HG02759 (cell line): ENCODE measurements around the gene TGIF1.
"Not testable (repeated sequence)": the region's sequence is repeated elsewhere in the genome, so short reads cannot be mapped to it uniquely, and the experiment has no call there.

Source experiments
- ATAC-seq: cut with Tn5 transposase; IDR thresholded peaks from one replicate; pipeline ENCODE4 v1.9.1; 2021; ENCODE audit warnings: mild to moderate bottlenecking, moderate library complexity; ENCODE audit not compliant: unreplicated experiment

TGIF1 gene

DNA sequence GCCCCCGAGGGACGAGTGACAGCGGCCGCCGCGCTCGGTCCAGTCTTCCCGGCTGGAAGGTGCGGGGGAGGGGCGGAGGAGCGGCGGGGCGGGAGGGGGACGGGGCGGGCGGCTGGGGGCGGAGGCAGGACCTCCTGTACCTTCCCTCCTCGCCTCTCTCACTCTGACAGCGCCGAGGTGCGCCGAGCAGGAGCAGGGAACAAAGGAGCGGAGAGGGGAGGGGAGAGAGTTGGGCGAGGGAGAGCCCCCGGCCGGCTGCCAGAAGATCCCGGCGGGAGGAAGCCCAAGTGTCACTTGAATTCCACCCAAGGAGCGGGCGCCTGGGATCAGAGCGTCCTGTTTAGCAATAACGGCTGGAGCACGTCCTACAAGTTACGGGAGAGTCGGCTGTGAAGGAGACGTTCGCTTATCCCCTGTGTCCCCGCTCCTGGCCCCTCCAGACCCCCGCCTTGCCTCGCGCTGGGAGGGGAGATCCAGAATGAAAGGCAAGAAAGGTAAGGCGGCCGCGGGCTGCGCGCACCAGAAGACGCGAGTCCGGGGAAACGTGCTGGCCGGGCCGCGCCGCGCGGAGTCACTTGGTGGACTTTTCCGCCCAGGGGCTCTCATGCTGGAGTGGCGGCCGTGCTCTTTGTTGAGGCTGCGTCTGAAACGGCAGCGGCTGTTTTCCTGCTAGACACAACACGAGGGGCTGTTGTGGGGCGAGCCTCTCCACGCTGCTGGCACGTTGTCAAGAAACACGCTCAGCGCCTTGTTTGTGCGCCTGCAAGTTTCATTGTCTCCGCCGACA, at the start of gene TGIF1:
Gene TGIF1 (plus strand): TSS at position 161 of the 787 bp plus-strand sequence. CDS start 318 bp downstream, at position 479.
- ATAC-seq = no peak

DNA sequence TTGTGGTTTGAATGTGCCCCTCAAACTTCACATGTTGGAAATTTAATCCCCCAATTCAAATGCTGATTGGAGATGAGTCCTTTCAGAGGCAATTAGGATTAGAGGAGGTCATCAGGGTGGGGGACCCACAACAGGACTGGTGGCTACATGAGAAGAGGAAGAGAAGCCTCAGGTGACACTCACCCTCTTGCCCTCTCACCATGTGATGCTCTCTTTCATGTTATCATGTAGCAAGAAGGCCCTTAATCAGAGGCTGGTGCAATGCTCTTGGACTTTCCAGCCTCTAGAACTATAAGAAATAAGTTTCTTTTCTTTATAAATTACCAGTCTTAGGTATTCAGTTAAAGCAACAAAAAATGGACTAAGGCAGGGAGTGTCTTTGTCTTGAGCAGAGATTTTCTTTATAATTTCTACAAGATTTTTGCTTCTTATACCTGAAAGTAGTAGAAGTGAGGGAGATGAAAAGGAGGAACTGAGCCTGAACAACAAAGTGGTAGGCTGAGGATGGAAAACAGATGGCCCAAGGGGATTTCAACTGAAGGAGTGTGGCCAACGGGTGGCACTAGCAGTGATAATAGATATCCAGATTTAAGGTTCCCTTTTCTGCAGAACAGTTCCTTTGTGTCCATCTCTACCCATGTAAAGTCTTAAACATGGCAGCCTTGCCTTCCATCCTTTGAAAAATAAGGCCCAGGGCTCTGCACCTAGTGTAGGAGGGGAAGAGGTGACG, 49.2 kb upstream of the TGIF1 start:
- no peak for ATAC-seq

DNA sequence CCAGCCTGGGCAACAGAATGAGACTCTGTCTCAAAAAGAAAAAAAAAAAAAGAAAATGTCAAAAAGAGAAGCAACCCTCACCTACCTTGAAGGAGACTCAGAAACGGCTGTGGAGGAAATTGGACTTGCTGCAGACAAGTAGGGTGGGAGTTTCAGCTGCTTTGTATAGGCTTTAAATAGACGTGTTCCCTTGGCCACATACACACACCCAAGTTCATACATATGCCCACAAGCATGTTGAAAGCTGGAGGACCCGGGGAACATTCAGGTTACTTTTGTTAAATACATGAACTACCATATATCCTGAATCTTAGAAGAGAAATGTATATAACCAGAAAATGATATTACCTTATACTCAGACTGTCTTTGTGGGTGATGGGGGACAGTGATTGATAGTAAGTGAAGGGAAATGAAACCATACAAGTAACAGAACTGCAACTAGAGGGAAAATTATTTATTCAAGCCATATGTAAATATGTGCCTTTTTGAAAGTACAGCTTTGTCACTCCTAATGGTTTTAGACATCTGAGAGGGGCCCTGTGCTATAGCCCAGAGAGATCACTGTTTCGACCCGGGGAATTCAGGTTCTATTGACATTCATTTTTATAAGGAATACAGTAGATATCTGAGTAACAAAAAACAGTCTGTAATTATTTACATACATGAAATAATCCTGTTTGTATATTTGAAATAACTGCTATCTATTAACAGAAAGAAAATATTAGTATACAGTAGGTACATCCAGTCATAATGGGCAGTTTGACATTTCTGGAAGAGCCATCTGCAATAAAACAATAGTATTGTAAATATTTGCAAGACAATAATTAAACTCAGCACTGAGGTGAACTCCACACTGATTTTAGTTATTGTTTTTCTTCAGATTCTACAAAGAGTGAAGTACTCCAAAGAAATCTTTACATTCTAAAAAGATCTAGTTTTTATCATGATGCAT, 48.0 kb upstream of the TGIF1 start:
- peak; percentile 80 for ATAC-seq

DNA sequence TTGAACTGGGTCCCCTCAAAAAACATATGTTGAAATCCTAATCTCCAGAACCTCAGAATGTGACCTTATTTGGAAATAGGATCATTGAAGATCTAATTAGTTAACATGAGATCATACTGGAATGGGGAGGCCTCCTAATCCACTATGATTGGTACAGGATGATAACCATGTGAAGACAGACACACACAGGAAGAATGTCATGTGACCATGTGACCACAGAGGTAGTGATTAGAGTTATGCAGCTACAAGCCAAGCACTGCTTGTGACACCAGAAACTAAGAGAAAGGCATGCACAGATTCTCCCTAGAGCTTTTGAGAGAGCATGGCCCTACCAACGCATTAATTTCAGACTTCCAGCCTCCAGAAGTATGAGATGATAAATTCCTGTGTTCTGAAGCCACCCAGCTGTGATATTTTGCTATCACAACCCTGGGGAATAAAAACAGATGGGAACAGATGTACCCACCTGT, 47.0 kb upstream of the TGIF1 start:
- ATAC-seq = no peak

DNA sequence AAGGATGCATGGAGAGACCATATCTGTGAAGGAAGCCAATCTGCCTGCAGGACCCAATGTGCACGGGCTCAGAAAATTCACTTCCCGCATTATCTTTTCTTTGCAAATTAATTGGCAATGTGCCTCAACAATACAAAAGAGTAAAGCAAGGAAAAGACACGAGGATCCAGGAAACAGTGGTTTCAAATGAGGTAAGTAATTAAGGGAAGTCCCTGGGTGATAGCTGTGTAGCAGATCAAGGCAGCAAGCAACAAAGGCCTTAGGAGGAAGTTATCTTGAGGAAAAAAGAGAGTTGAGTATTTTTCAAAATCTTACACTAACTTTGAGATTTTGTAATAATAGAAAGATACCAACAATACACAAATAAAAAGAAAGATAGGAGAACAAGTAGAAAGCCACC, 44.3 kb upstream of the TGIF1 start:
- no peak for ATAC-seq

DNA sequence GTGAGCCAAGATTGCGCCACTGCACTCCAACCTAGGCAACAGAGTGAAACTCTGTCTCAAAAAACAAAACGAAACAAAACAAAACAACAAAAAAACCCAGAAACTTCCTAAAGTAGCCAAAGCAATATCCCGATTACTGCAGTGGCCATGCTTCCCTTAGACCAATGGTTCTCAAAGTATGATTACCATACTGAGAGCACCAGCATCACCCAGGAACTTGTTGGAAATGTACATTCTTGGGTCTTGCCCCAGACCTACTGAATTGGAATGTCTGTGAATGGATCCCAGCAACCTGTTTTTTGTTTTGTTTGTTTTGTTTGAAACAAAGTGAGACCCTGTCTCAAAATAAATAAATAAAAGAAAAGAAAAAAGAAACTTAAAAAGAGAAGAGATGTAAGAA, 41.9 kb upstream of the TGIF1 start:
- no peak for ATAC-seq

DNA sequence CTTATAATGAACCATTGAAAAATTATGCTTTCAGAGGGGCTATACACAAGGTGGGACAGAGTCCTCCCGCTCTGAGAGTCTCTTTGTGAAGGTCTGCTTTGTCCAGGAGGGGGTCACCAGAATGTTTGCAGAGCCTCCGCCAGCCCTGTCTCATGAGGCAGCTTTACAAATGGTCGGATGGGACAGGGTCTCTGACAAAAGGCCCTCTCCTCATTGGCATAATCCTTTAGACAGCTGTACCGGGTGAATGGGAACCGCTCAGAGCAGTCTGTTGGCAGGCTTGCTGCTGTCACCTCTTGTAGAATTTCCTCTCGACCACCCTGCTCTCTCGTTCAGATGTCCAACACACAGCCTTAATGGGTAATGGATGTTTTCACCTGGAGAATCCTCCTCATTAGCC, 40.2 kb upstream of the TGIF1 start:
- ATAC-seq = no peak

DNA sequence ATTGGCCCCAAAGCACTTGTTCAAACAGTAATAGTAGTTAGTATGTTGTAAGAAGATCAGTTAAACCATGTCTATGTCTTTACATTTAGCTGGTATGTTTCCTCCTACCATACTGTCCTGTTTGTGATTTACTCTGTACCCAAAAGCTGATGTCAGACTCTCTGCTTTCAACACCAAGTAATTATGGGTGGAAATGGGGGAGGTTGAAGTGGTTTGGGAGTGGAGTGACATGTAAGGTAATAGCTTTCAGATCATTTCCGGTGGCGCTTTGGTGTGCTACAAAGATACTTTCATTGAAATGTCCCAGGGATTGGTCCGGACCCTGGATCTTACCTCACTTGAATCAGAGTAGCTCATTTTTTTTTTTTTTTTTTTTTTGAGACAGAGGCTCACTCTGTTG, 39.7 kb upstream of the TGIF1 start:
- no peak for ATAC-seq

DNA sequence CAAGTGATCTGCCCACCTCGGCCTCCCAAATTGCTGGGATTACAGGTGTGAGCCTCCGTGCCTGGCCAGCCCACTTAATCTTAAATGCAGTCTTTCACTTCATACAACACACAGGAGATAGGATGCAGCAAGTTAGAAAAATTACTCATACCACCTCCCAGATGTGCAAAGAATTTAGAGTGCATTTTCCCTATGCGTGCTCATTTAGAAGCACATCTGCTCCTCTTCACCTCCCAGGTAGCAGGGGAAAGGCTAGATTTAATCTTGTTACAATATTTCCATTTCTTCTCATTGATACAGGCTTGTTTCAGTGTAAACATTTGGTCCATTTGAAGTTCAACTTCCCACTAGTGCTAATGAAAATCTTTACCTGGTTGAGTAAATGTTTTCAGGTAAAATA, 39.1 kb upstream of the TGIF1 start:
- not testable (repeated sequence) for ATAC-seq

DNA sequence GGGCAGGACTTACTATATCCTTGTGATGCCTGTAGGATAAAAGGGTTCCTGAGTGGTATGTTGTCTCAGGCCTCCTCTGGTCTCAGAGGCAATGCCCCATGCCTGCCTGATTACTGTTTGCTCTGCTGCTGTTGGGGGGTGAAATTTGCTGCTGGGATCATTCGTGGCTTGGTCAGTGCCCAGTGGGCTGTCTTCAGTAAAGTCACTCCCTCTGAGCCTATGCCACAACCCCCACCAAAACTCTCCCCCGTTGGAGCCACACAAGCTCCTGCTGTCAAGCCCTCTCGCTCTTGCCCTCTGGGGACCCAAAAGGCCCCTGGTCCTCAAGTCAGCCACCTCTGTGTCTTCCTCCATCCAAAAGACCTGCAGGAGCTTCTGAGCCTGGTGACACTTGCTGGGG, 38.6 kb upstream of the TGIF1 start:
- ATAC-seq = no peak

DNA sequence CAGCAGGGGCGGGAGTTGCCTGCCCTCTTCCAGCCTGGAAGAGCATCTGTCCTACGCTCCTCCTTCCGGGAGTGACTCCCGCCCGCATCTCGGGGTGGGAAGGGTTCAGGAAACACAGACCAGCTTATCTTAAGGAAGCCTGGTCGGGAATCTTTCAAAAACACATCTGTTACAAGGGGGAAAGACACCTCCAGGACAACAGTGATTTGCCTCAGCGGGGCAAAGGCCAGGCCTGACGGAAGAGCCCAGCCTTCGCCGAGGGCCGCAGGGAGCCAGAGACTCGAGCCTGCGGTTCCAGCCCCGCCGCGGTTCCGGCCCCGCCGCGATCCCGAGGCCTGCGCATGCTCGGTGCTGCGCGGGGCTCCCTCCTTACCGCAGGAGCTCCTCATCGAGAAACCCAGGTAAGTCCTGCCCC, 38.1 kb upstream of the TGIF1 start:
- no peak for ATAC-seq

DNA sequence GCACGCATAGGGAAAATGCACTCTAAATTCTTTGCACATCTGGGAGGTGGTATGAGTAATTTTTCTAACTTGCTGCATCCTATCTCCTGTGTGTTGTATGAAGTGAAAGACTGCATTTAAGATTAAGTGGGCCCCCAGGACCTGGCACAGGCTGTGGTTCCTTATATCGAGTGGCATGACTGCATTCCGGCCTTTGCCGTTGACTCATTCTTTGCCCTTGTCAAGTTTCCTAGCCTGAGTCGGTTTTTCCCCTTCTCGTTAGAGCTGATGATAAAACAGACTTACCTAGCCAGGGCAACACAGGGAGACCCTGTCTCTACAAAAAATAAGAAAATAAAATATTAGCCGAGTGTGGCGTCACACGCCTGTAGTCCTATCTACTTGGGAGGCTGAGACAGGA, 37.4 kb upstream of the TGIF1 start:
- ATAC-seq = peak; percentile 44

DNA sequence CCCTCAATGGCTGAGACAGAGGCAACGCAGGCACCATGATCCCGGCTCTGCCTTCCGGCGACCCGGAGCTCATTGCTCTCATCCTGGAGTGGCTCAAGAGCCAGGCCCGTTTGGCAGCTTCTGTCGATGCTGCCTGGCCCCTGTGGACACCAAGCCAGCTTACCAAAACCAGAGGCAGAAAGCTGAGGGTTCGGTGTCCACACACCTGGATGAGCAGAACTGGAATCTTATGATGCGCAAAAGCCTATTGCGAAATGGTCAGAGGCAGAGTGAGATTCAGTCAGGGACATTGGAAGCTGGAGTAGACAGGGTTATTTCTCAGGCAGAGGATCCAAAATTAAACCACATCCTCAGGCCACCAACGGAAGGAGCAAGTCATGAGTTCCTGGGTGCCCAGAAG, 34.9 kb upstream of the TGIF1 start:
- ATAC-seq = no peak

DNA sequence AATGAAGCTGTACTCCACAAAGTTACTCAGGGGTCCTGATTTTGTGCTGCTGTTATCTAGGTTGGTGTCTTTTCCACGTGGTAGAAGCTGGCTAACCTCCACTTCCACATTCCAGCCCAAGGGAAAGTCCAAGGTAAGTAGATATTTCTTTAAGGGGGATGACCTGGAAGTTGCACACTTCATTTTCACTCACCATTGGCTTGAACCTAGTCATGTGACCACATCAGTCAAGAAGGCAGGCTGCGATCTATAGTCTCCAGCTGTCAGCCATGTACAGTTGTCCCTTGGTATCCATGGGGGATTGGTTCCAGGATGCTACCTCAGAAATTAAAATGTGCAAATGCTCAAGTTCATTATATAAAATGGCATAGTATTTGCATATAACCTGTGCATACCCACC, 31.9 kb upstream of the TGIF1 start:
- ATAC-seq = no peak

DNA sequence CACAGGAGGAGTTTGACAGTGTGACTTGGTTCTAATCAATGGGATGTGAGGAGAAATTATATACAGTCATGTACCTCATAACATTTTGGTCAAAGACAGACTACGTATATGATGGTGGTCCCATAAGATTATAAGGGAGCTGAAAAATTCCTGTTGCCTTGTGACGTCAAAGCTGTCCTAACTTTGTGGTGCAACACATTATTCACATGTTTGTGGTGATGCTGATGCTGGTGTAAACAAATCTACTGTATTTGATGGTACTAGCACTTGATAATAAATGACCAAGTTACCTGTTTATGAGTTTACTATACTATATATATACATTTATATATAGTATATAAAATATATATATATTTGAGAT, 29.1 kb upstream of the TGIF1 start:
- no peak for ATAC-seq

DNA sequence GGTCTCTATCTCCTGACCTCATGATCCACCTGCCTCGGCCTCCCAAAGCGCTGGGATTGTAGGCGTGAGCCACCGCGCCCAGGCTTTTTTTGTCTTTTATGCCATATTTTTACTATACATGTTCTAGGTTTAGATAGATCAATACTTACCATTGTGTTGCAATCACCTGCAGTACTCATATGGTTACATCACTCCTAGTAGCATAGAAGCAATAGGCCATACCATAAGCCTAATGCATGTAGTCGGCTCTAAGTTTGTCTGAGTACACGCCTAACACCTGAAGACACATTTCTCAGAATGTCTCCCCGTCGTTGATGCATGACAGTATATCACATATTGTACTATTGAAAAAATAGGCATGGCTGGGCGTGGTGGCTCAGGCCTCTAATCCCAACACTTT, 27.1 kb upstream of the TGIF1 start:
- ATAC-seq = no peak

DNA sequence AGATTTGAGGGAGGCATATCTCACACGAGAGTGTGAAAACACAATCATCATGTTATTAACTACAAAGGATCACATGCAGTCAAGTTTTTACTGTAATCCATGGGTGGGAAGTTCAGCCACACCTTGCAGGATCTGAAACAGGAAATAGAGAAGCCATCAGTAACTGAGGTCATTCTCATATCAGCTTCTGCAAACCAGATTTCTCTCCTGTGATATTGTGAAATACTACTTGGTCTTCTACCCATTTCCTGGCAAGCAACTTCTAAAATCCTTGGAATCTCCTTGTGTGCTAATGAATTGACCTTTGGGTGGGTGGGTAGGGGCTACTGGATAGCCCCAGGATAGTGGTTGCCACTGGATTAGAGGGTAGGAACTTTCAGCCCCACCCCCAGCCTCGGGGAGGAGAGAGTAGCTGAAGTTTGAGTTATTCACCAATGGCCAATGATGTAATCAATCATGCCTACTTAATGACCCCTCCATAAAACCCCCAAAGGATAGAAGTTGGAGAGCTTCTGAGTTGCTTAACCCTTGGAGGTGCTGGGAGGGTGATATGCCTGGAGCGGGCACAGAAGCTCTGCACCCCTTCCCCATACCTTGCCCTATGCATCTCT, 25.6 kb upstream of the TGIF1 start:
- no peak for ATAC-seq

DNA sequence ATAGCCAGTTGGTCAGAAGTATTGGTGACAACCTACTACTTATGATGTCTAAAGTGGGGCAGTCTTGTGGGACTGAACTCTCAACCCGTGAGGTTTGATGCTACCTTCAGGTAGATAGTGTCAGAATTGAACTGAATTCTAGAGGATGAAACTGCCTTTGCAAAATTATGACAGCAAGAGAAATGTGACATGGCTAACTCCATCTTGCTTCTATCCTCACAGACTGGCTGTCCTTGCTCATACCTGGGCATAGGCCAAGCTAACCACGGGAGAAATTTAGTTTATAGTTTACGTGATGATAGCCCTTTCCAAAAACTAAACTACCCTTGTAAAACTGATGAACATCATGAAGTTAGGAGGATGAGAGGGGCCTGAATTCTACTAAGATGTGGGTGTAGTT, 24.9 kb upstream of the TGIF1 start:
- ATAC-seq = no peak

DNA sequence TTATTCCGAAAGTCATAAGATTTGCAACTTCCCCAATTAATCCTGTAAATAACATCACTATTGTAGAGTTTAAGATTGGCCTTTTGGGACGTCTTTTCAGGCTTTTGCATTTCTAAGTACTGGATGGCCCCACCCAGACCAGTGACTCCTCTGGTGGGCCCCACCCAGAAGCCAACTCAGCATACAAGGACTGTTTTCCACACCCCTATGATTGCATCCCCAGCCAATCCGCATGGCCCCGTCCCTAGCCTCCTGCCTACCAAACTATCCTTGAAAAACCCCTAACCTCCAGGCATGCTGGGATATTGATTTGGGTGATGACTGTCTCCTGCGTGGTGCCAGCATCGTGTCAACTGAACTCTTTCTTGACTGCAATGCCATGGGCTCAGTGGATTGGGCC, 24.5 kb upstream of the TGIF1 start:
- ATAC-seq = no peak

DNA sequence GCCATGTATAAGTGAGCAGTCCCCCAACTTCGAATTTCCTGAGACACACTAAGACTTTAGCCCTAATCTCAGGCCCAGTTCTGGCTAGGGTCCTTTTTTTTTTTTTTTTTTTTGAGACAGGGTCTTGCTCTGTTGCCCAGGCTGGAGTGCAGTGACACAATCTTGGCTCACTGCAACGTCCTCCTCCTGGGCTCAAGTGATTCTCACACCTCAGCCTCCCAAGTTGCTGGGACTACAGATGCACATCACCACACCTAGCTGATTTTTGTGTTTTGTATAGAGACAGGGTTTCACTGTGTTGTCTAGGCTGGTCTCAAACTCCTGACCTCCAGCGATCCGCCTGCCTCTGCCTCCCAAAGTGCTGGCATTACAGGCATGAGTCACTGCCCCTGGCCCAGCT, 23.9 kb upstream of the TGIF1 start:
- no peak for ATAC-seq

DNA sequence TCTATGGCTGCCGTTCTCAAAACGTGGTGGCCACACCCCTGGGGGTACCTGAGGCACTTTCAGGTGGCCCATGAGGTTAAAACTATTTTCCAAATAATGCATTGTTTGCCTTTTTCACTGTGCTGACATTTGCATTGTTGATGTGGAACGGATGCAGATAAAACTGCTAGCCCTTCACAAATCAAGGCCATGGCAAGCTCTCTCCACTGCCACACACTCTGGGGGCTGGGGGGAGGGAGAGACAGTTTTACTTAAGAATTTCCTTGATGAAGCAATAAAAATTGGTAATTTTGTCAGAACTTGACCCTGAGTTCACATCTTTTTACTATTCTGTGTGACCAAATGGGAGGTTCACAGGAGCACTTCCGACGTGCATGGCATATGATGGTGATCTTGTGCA, 22.0 kb upstream of the TGIF1 start:
- ATAC-seq = no peak
